ENCODE results near the gene ABCA9.
"Not testable (repeated sequence)": the region's sequence is repeated elsewhere in the genome, so short reads cannot be mapped to it uniquely, and the experiment has no call there.

The ABCA9 gene

GRCh38 chr17:69060822-69061221 is at the start of gene ABCA9:
TSS of gene ABCA9 (minus strand) at chr17:69060927. CDS start at chr17:69051126, 9,801 bp downstream.
- DNase-seq = peak; percentile 61

GRCh38 chr17:69105907-69106730 is 45.4 kb upstream of the ABCA9 start:
- DNase-seq = no peak

- DNase-seq = no peak
These were observed 43.0 kb upstream of the ABCA9 start for GRCh38 chr17:69103557-69104233.

- no peak for DNase-seq
These were observed 37.9 kb upstream of the ABCA9 start for GRCh38 chr17:69098625-69099024.

GRCh38 chr17:69096541-69096940 is 35.8 kb upstream of the ABCA9 start:
- no peak for DNase-seq

- DNase-seq = no peak
These were observed 33.3 kb upstream of the ABCA9 start for GRCh38 chr17:69093995-69094394.

GRCh38 chr17:69093279-69093789 is 32.6 kb upstream of the ABCA9 start:
- DNase-seq = no peak

GRCh38 chr17:69090365-69090764 is 29.6 kb upstream of the ABCA9 start:
- DNase-seq = no peak

GRCh38 chr17:69088643-69089200 is 28.0 kb upstream of the ABCA9 start:
- no peak for DNase-seq

- no peak for DNase-seq
These were observed 25.9 kb upstream of the ABCA9 start for GRCh38 chr17:69086641-69087040.

GRCh38 chr17:69084911-69085310 is 24.2 kb upstream of the ABCA9 start:
- no peak for DNase-seq

- DNase-seq = no peak
These were observed 22.0 kb upstream of the ABCA9 start for GRCh38 chr17:69082696-69083095.

- DNase-seq = no peak
These were observed 18.1 kb upstream of the ABCA9 start for GRCh38 chr17:69078864-69079263.

GRCh38 chr17:69075823-69076222 is 15.1 kb upstream of the ABCA9 start:
- no peak for DNase-seq

- DNase-seq = not testable (repeated sequence)
These were observed 12.7 kb upstream of the ABCA9 start for GRCh38 chr17:69073392-69073791.

- not testable (repeated sequence) for DNase-seq
These were observed 12.1 kb upstream of the ABCA9 start for GRCh38 chr17:69072803-69073256.

GRCh38 chr17:69071233-69071586 is 10.5 kb upstream of the ABCA9 start:
- DNase-seq = not testable (repeated sequence)

GRCh38 chr17:69070378-69071232 is 9.9 kb upstream of the ABCA9 start:
- not testable (repeated sequence) for DNase-seq

- no peak for DNase-seq
These were observed 8.6 kb upstream of the ABCA9 start for GRCh38 chr17:69069226-69069750.

GRCh38 chr17:69067274-69068047 is 6.7 kb upstream of the ABCA9 start:
- no peak for DNase-seq

- no peak for DNase-seq
These were observed 5.8 kb upstream of the ABCA9 start for GRCh38 chr17:69066482-69066881.

- DNase-seq = no peak
These were observed 4.4 kb upstream of the ABCA9 start for GRCh38 chr17:69065113-69065512.

Data from right hindlimb (tissue), 1 donor.